ENCODE results near the gene MACROD2.

The MACROD2 gene

GRCh38 chr20:14197097-14197496, 201.8 kb downstream of the MACROD2 start:
- no peak for TF ChIP-seq POLR2AphosphoS5 (IDR thresholded peaks at IDR 0.05; ENCODE audit: low read depth, low read length)
- TF ChIP-seq, protein P1, sequence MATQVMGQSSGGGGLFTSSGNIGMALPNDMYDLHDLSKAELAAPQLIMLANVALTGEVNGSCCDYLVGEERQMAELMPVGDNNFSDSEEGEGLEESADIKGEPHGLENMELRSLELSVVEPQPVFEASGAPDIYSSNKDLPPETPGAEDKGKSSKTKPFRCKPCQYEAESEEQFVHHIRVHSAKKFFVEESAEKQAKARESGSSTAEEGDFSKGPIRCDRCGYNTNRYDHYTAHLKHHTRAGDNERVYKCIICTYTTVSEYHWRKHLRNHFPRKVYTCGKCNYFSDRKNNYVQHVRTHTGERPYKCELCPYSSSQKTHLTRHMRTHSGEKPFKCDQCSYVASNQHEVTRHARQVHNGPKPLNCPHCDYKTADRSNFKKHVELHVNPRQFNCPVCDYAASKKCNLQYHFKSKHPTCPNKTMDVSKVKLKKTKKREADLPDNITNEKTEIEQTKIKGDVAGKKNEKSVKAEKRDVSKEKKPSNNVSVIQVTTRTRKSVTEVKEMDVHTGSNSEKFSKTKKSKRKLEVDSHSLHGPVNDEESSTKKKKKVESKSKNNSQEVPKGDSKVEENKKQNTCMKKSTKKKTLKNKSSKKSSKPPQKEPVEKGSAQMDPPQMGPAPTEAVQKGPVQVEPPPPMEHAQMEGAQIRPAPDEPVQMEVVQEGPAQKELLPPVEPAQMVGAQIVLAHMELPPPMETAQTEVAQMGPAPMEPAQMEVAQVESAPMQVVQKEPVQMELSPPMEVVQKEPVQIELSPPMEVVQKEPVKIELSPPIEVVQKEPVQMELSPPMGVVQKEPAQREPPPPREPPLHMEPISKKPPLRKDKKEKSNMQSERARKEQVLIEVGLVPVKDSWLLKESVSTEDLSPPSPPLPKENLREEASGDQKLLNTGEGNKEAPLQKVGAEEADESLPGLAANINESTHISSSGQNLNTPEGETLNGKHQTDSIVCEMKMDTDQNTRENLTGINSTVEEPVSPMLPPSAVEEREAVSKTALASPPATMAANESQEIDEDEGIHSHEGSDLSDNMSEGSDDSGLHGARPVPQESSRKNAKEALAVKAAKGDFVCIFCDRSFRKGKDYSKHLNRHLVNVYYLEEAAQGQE (IDR thresholded peaks at IDR 0.05; ENCODE audit: insufficient read depth in 1 of 2, low read depth in 2 of 2, low read length in 2 of 2): no peak
- TF ChIP-seq SIN3A (IDR thresholded peaks at IDR 0.05; ENCODE audit: borderline replicate concordance, insufficient read depth, low read length): no peak
- no peak for TF ChIP-seq TAF1 (IDR thresholded peaks at IDR 0.05; ENCODE audit: borderline replicate concordance, insufficient read depth, low read length)
- TF ChIP-seq FOXP2 (optimal IDR thresholded peaks at IDR 0.05; ENCODE audit: borderline replicate concordance, extremely low read depth, extremely low read length, insufficient read depth): no peak

DNA sequence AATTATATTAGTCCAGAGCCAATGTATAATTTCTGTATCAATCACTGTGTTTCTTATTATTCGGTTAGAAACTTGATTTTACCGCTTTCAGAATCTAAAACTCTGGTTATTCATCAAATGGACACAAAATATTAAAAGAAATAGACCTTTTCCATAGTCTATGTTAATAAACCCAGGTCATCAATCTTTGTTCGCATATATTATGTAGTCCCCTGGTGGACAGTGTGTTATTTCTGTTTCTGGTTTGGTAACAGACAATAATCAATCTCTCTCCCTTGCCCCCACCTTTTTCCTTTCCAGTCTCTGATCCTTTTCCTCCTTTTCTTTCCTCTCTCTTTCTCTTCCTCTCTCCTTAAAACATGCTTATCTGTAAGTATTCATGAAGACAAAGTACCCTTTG, 203.1 kb downstream of the MACROD2 start:
- TF ChIP-seq, protein P1 (IDR thresholded peaks at IDR 0.05; ENCODE audit: insufficient read depth in 1 of 2, low read depth in 2 of 2, low read length in 2 of 2): no peak
- TF ChIP-seq TAF1 (IDR thresholded peaks at IDR 0.05; ENCODE audit: borderline replicate concordance, insufficient read depth, low read length): no peak
- no peak for TF ChIP-seq FOXP2 (optimal IDR thresholded peaks at IDR 0.05; ENCODE audit: borderline replicate concordance, extremely low read depth, extremely low read length, insufficient read depth)
- no peak for TF ChIP-seq SIN3A (IDR thresholded peaks at IDR 0.05; ENCODE audit: borderline replicate concordance, insufficient read depth, low read length)
- no peak for TF ChIP-seq POLR2AphosphoS5 (IDR thresholded peaks at IDR 0.05; ENCODE audit: low read depth, low read length)

GRCh38 chr20:14199111-14199510, 203.8 kb downstream of the MACROD2 start:
- TF ChIP-seq SIN3A (IDR thresholded peaks at IDR 0.05; ENCODE audit: borderline replicate concordance, insufficient read depth, low read length): no peak
- TF ChIP-seq TAF1 (IDR thresholded peaks at IDR 0.05; ENCODE audit: borderline replicate concordance, insufficient read depth, low read length): no peak
- TF ChIP-seq, protein P1 (IDR thresholded peaks at IDR 0.05; ENCODE audit: insufficient read depth in 1 of 2, low read depth in 2 of 2, low read length in 2 of 2): no peak
- TF ChIP-seq FOXP2 (optimal IDR thresholded peaks at IDR 0.05; ENCODE audit: borderline replicate concordance, extremely low read depth, extremely low read length, insufficient read depth): no peak
- TF ChIP-seq POLR2AphosphoS5 (IDR thresholded peaks at IDR 0.05; ENCODE audit: low read depth, low read length): no peak

DNA sequence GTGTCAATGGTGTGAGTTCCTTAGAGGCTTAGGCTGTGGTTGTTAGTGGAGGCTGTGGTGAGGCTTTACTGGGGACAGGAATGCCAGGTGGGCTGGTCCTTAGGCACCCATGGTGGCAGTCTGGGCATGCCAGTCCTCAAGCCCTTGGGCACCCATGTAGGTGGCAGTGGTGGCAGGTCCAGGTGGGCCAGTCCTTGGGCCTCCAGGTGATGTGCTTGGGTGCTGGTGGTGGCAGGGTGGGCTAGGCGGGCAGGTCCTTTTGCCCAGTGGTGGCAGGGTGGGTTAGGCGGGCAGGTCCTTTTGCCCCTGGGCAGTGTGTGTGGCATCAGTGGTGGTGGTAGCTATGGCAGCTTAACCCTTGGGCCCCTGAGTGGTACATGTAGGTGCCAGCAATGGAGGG, 208.3 kb downstream of the MACROD2 start:
- TF ChIP-seq TAF1 (IDR thresholded peaks at IDR 0.05; ENCODE audit: borderline replicate concordance, insufficient read depth, low read length) (no peak), POLR2AphosphoS5 (IDR thresholded peaks at IDR 0.05; ENCODE audit: low read depth, low read length) (no peak), SIN3A (IDR thresholded peaks at IDR 0.05; ENCODE audit: borderline replicate concordance, insufficient read depth, low read length) (no peak), FOXP2 (optimal IDR thresholded peaks at IDR 0.05; ENCODE audit: borderline replicate concordance, extremely low read depth, extremely low read length, insufficient read depth) (no peak)
- TF ChIP-seq, protein P1 (IDR thresholded peaks at IDR 0.05; ENCODE audit: insufficient read depth in 1 of 2, low read depth in 2 of 2, low read length in 2 of 2): no peak

DNA sequence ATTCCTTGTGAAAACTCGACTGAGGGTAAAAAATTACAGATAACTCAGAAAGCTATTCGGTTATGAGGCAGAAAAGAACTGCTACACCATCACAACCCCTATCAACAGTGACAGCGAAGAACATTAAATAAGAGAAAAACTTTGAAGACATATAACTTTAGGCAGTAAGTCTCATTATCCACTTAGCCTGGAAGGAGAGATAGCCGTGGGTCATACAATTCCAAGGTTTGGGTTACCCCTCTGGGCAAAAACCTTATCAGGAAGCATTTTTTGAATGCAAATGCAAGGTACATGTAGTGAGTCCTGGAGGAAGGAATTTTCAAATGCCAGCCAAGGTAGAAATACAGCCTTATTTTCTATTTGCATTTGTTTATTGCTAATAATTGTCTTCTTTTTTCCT, 212.3 kb downstream of the MACROD2 start:
- no peak for TF ChIP-seq POLR2AphosphoS5 (IDR thresholded peaks at IDR 0.05; ENCODE audit: low read depth, low read length)
- TF ChIP-seq, protein P1 (IDR thresholded peaks at IDR 0.05; ENCODE audit: insufficient read depth in 1 of 2, low read depth in 2 of 2, low read length in 2 of 2): no peak
- no peak for TF ChIP-seq TAF1 (IDR thresholded peaks at IDR 0.05; ENCODE audit: borderline replicate concordance, insufficient read depth, low read length)
- no peak for TF ChIP-seq SIN3A (IDR thresholded peaks at IDR 0.05; ENCODE audit: borderline replicate concordance, insufficient read depth, low read length)
- TF ChIP-seq FOXP2 (optimal IDR thresholded peaks at IDR 0.05; ENCODE audit: borderline replicate concordance, extremely low read depth, extremely low read length, insufficient read depth): no peak
